Lung (tissue), 12 donors: ENCODE data around the gene CRK. TPM values are rescaled to one million over a fixed set of nuclear protein-coding genes. Genes with fewer than 3 reads are reported as not detected.

ENCODE experiments used
- ATAC-seq: fragments of 200-7000 bp; cut with Tn5 transposase; one replicate; pipeline ENCODE4 v1.9.1; 2020; ENCODE audit warnings: moderate number of reproducible peaks; ENCODE audit not compliant: insufficient read depth, low FRiP score
- DNase-seq, 3 donors: peaks; one replicate each; pipeline ENCODE4 v3.0.0-alpha.2; 2013 to 2017
- H3K27ac ChIP-seq, 2 donors: one replicate each; pipeline ENCODE4 v1.5.1; 2013; ENCODE audit warnings: mild to moderate bottlenecking in 2 of 2, moderate library complexity in 2 of 2, control low read depth in 1 of 2, inconsistent platforms in 1 of 2, low read depth in 1 of 2, low read length in 1 of 2
- H3K27me3 ChIP-seq, 3 donors: one replicate each; pipeline ENCODE4 v1.5.1; 2013; ENCODE audit warnings: low read length in 2 of 3; ENCODE audit not compliant: control insufficient read depth in 3 of 3, insufficient read depth in 3 of 3
- H3K36me3 ChIP-seq, 4 donors: one replicate each; pipeline ENCODE4 v1.5.1; 2013; ENCODE audit warnings: low read length in 4 of 4, mild to moderate bottlenecking in 1 of 4, moderate library complexity in 1 of 4; ENCODE audit not compliant: control insufficient read depth in 4 of 4, insufficient read depth in 4 of 4
- H3K4me1 ChIP-seq, 5 donors: one replicate each; pipeline ENCODE4 v1.5.1; 2013; ENCODE audit warnings: low read length in 5 of 5, mild to moderate bottlenecking in 2 of 5, moderate library complexity in 1 of 5; ENCODE audit not compliant: control insufficient read depth in 5 of 5, insufficient read depth in 5 of 5
- H3K4me3 ChIP-seq: one replicate; pipeline ENCODE4 v1.5.1; 2013; ENCODE audit warnings: mild to moderate bottlenecking, control low read depth, moderate library complexity
- H3K9ac ChIP-seq, 2 donors: one replicate each; pipeline ENCODE4 v1.5.1; 2013; ENCODE audit warnings: low read length in 2 of 2, control low read depth in 1 of 2; ENCODE audit not compliant: insufficient read depth in 1 of 2
- H3K9me3 ChIP-seq, 4 donors: one replicate each; pipeline ENCODE4 v1.5.1; 2013; ENCODE audit warnings: low read length in 3 of 4, mild to moderate bottlenecking in 1 of 4, moderate library complexity in 1 of 4; ENCODE audit not compliant: control insufficient read depth in 4 of 4, insufficient read depth in 3 of 4
- WGBS, 2 donors: extraction: QIAGEN DNeasy Blood & Tissue Kit; methylation state at CpG; one replicate each; pipeline ENCODE4 v1.1.7; 2013; 5-methylcytosine and 5-hydroxymethylcytosine counted together
- polyA plus RNA-seq, 2 donors: library from polyadenylated mRNA; stranded (reverse); fragments of 200-250 nt; gene quantifications; one replicate each; pipeline ENCODE4 v1.2.1, GENCODE V29; 2013
- total RNA-seq, 2 donors: library from RNA; depleted of rRNA in 1 of 2; stranded (reverse); fragments of >200 nt in 1 of 2; gene quantifications; one replicate each; pipeline ENCODE4 v1.2.1, GENCODE V29; 2014 to 2021
- TF ChIP-seq, protein P1 (sequence below): IDR thresholded peaks from 2 replicates; pipeline ENCODE4 v1.5.1; 2012; ENCODE audit warnings: mild to moderate bottlenecking; ENCODE audit errors: control extremely low read depth, extremely low read depth
- donor health status: control.
- donor health status: control.
- donor health status: Bipolar disorder and iron deficiency.
- donor health status: healthy.
- donor health status: DM: yes; HTN: yes; CAD: no.

Gene CRK
- total and polyA plus RNA-seq, 4 donors: 29.3 to 67.5 (median 49.5) TPM

DNA sequence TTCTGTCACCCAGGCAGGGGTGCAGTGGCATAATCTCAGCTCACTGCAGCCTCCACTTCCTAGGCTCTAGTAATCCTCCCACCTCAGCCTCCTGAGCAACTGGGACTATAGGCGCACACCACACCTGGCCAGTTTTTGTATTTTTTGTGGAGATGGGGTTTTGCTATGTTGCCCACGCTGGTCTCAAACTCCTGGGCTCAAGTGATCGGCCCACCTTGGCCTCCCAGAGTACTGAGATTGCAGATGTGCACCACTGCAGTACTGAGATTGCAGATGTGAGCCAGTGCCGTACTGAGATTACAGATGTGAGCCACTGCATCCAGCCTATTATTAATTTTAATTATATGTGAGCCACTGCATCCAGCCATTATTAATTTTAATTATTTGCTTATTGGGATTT lies 13.8 kb downstream of the CRK start:
- H3K9me3 ChIP-seq: no peaks in the 10 kb centered on the region
- no peak overlapping the region for H3K4me3 ChIP-seq
- DNase-seq (no peak), ATAC-seq (no peak)
- H3K27me3 ChIP-seq: no peaks in the 10 kb centered on the region
- peaks cover 0 to 5% (median 3%) of the 10 kb centered on the region in 4 donors for H3K36me3 ChIP-seq
- H3K4me1 ChIP-seq: peaks cover 0 to 13% (median 0%) of the 10 kb centered on the region in 5 donors
- H3K27ac ChIP-seq: no peak overlapping the region
- no peak overlapping the region for H3K9ac ChIP-seq
- WGBS, 2 donors: 96 to 99% methylated on average over 4 of the region's 4 CpGs
- TF ChIP-seq, protein P1, sequence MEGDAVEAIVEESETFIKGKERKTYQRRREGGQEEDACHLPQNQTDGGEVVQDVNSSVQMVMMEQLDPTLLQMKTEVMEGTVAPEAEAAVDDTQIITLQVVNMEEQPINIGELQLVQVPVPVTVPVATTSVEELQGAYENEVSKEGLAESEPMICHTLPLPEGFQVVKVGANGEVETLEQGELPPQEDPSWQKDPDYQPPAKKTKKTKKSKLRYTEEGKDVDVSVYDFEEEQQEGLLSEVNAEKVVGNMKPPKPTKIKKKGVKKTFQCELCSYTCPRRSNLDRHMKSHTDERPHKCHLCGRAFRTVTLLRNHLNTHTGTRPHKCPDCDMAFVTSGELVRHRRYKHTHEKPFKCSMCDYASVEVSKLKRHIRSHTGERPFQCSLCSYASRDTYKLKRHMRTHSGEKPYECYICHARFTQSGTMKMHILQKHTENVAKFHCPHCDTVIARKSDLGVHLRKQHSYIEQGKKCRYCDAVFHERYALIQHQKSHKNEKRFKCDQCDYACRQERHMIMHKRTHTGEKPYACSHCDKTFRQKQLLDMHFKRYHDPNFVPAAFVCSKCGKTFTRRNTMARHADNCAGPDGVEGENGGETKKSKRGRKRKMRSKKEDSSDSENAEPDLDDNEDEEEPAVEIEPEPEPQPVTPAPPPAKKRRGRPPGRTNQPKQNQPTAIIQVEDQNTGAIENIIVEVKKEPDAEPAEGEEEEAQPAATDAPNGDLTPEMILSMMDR: no peak

DNA sequence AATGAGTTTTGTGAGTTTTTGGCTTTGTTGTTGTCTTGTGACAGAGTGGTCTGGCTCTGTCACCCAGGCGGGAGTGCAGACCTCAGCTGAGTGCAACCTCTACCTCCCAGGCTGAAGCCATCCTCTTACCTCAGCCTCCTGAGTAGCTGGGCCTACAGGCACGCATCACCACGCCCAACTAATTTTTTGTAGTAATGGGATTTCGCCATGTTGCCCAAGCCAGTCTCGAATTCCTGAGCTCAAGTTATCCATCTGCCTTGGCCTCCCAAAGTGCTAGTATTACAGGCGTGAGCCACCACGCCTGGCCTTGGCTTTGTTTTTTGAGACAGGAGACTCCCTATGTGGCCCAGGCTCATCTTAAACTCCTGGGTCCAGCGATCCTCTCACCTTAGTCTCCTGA lies 15.1 kb downstream of the CRK start:
- no peak overlapping the region for H3K9ac ChIP-seq
- no peaks in the 10 kb centered on the region for H3K27me3 ChIP-seq
- 92 to 93% methylated on average over 8 of the region's 8 CpGs for WGBS, 2 donors
- TF ChIP-seq, protein P1: no peak
- DNase-seq: no peak
- H3K4me1 ChIP-seq: peaks cover 0 to 9% (median 0%) of the 10 kb centered on the region in 5 donors
- H3K9me3 ChIP-seq: no peaks in the 10 kb centered on the region
- no peak for ATAC-seq
- peaks cover 6 to 12% (median 10%) of the 10 kb centered on the region in 4 donors for H3K36me3 ChIP-seq
- H3K27ac ChIP-seq: no peak overlapping the region
- H3K4me3 ChIP-seq: no peak overlapping the region

DNA sequence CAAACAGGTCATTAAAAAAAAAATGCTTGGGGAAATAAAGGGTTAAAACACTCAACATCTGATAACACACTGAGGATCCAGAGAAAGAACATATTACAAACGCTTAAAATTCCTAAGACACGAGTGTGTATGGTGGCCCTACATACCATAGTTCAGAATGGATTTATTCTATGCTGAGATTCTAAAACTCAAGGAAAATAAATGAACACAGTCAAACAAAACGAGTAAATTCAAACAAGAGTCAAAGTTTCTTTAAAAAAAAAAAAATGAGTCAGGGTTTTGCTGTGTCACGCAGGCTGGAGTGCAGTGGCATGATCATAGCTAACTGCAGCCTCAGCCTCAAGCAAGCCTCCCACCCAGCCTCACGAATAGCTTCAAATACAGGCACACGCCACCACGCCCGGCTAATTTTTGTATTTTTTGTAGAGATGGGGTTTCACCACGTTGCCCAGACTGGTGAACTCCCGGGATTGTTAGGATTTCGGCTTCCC lies 17.4 kb downstream of the CRK start:
- peak overlapping the region in 1 of 2 donors; percentile 38 for H3K27ac ChIP-seq
- no peak overlapping the region for H3K9ac ChIP-seq
- TF ChIP-seq, protein P1: no peak
- H3K36me3 ChIP-seq: peaks cover 13 to 25% (median 20%) of the 10 kb centered on the region in 4 donors
- 50 to 82% methylated on average over 11 of the region's 11 CpGs for WGBS, 2 donors
- H3K9me3 ChIP-seq: no peaks in the 10 kb centered on the region
- H3K27me3 ChIP-seq: no peaks in the 10 kb centered on the region
- no peak overlapping the region for H3K4me3 ChIP-seq
- peak in 2 of 3 donors; percentile 9 to 21 for DNase-seq
- ATAC-seq: no peak
- peaks cover 0 to 6% (median 0%) of the 10 kb centered on the region in 5 donors for H3K4me1 ChIP-seq

DNA sequence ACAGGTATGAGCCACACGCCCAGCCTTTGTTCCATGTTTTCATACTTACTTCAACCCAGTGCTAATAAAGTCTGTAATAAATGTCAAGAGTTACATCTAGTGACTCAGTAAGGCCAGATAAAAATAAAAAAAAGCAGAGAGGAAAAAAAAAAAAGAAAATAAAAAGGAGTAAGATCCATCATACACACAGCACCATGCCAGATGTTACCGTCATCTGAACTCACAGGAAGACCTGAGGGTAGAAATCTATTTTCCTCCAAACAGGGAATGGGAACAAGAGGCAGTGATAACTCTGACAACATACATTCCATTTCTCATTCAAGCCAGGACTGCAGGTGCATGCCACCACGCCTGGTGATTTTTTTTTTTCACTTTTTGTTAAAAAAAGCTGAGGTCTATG lies 20.7 kb downstream of the CRK start:
- WGBS, 2 donors: 87 to 89% methylated on average over 3 of the region's 3 CpGs

More for the DNA sequence above, 20.7 kb downstream of the CRK start:
- DNase-seq: no peak
- Histone ChIP-seq H3K9me3 (no peaks in the 10 kb centered on the region), H3K27me3 (no peaks in the 10 kb centered on the region), H3K4me1 (peaks cover 0 to 14% (median 0%) of the 10 kb centered on the region in 5 donors), H3K4me3 (no peak overlapping the region), H3K27ac (no peak overlapping the region), H3K9ac (no peak overlapping the region), H3K36me3 (peaks cover 13 to 30% (median 24%) of the 10 kb centered on the region in 4 donors)
- no peak for ATAC-seq
- TF ChIP-seq, protein P1: no peak
